Activated T-cell treated with anti-CD3 and anti-CD28 coated beads, Interleukin-2, amount 50 U/mL, for 1 hour (primary cell): ENCODE data around the gene NXPH2.
"Not testable (repeated sequence)": the region's sequence is repeated elsewhere in the genome, so short reads cannot be mapped to it uniquely, and the experiment has no call there.

Experiments used
- DNase-seq: peaks from one replicate; pipeline ENCODE4 v3.0.0-alpha.2; 2020

NXPH2 gene

GRCh38 chr2:138752197-138752956, 27.8 kb downstream of the NXPH2 start:
- DNase-seq: no peak

- DNase-seq: no peak
Observed at GRCh38 chr2:138744713-138745112, 35.5 kb downstream of the NXPH2 start.

GRCh38 chr2:138742441-138743057, 37.6 kb downstream of the NXPH2 start:
- no peak for DNase-seq

- no peak for DNase-seq
Observed at GRCh38 chr2:138741851-138742250, 38.3 kb downstream of the NXPH2 start.

- not testable (repeated sequence) for DNase-seq
Observed at GRCh38 chr2:138737009-138737554, 43.1 kb downstream of the NXPH2 start.

- DNase-seq: no peak
Observed at GRCh38 chr2:138732651-138733050, 47.5 kb downstream of the NXPH2 start.

GRCh38 chr2:138730497-138731030, 49.6 kb downstream of the NXPH2 start:
- no peak for DNase-seq

- no peak for DNase-seq
Observed at GRCh38 chr2:138727956-138728355, 52.2 kb downstream of the NXPH2 start.

- no peak for DNase-seq
Observed at GRCh38 chr2:138726681-138727080, 53.5 kb downstream of the NXPH2 start.

GRCh38 chr2:138724729-138725459, 55.3 kb downstream of the NXPH2 start:
- DNase-seq: no peak

- no peak for DNase-seq
Observed at GRCh38 chr2:138724327-138724726, 55.9 kb downstream of the NXPH2 start.

- DNase-seq: no peak
Observed at GRCh38 chr2:138723196-138723987, 56.8 kb downstream of the NXPH2 start.

GRCh38 chr2:138722316-138722715, 57.9 kb downstream of the NXPH2 start:
- no peak for DNase-seq

GRCh38 chr2:138720035-138720838, 60.0 kb downstream of the NXPH2 start:
- no peak for DNase-seq

- DNase-seq: no peak
Observed at GRCh38 chr2:138718405-138718804, 61.8 kb downstream of the NXPH2 start.

- DNase-seq: no peak
Observed at GRCh38 chr2:138716183-138716582, 64.0 kb downstream of the NXPH2 start.

GRCh38 chr2:138713504-138713903, 66.7 kb downstream of the NXPH2 start:
- no peak for DNase-seq

- DNase-seq: no peak
Observed at GRCh38 chr2:138713069-138713496, 67.1 kb downstream of the NXPH2 start.

GRCh38 chr2:138712212-138712979, 67.8 kb downstream of the NXPH2 start:
- no peak for DNase-seq

GRCh38 chr2:138711812-138712211, 68.4 kb downstream of the NXPH2 start:
- DNase-seq: no peak
